Fibroblast of pulmonary artery (primary cell): ENCODE measurements around the gene GUCA2B.

Experiments used
- DNase-seq: peaks from one replicate; pipeline ENCODE4 v3.0.0-alpha.2; 2010; ENCODE audit warnings: low read depth
- H3K4me3 ChIP-seq: replicated peaks from 2 replicates; pipeline ENCODE4 v1.5.1; 2011; ENCODE audit warnings: low read depth, mild to moderate bottlenecking, control low read depth, low read length, moderate library complexity
- CTCF ChIP-seq: IDR thresholded peaks from 2 replicates; pipeline ENCODE4 v1.5.1; 2011; ENCODE audit warnings: mild to moderate bottlenecking, control low read depth, low read length, inconsistent platforms; ENCODE audit errors: missing control alignments

The GUCA2B gene

GRCh38 chr1:42122408-42122807, 30.8 kb upstream of the GUCA2B start:
- no peak for TF ChIP-seq CTCF
- no peak overlapping the region for H3K4me3 ChIP-seq
- DNase-seq = no peak

GRCh38 chr1:42125552-42125951, 27.7 kb upstream of the GUCA2B start:
- DNase-seq = no peak
- no peak for TF ChIP-seq CTCF
- no peak overlapping the region for H3K4me3 ChIP-seq

- no peak for DNase-seq
- no peak overlapping the region for H3K4me3 ChIP-seq
- no peak for TF ChIP-seq CTCF
Measured at GRCh38 chr1:42127767-42128166, 25.4 kb upstream of the GUCA2B start.

- no peak for TF ChIP-seq CTCF
- DNase-seq = no peak
- no peak overlapping the region for H3K4me3 ChIP-seq
Measured at GRCh38 chr1:42128499-42128898, 24.7 kb upstream of the GUCA2B start.

- DNase-seq = no peak
- H3K4me3 ChIP-seq = no peak overlapping the region
- no peak for TF ChIP-seq CTCF
Measured at GRCh38 chr1:42128964-42129363, 24.2 kb upstream of the GUCA2B start.

- no peak overlapping the region for H3K4me3 ChIP-seq
- no peak for DNase-seq
- TF ChIP-seq CTCF = no peak
Measured at GRCh38 chr1:42130061-42130660, 23.0 kb upstream of the GUCA2B start.

- no peak for TF ChIP-seq CTCF
- no peak overlapping the region for H3K4me3 ChIP-seq
- no peak for DNase-seq
Measured at GRCh38 chr1:42133390-42133789, 19.8 kb upstream of the GUCA2B start.
